GM18505 (cell line): ENCODE measurements around the gene SERPINE2.
A peak's percentile ranks its signal among the peaks of the same experiment; 100 is the strongest.

Experiments used
- ATAC-seq: cut with Tn5 transposase; IDR thresholded peaks from one replicate; pipeline ENCODE4 v1.9.1; 2021; ENCODE audit not compliant: unreplicated experiment
- POLR2A ChIP-seq: IDR thresholded peaks from 4 replicates; pipeline ENCODE4 v1.6.1; 2011; ENCODE audit warnings: borderline replicate concordance; ENCODE audit not compliant: insufficient read depth, insufficient read length; ENCODE audit errors: extremely low read depth

The SERPINE2 gene, protein sequence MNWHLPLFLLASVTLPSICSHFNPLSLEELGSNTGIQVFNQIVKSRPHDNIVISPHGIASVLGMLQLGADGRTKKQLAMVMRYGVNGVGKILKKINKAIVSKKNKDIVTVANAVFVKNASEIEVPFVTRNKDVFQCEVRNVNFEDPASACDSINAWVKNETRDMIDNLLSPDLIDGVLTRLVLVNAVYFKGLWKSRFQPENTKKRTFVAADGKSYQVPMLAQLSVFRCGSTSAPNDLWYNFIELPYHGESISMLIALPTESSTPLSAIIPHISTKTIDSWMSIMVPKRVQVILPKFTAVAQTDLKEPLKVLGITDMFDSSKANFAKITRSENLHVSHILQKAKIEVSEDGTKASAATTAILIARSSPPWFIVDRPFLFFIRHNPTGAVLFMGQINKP

DNA sequence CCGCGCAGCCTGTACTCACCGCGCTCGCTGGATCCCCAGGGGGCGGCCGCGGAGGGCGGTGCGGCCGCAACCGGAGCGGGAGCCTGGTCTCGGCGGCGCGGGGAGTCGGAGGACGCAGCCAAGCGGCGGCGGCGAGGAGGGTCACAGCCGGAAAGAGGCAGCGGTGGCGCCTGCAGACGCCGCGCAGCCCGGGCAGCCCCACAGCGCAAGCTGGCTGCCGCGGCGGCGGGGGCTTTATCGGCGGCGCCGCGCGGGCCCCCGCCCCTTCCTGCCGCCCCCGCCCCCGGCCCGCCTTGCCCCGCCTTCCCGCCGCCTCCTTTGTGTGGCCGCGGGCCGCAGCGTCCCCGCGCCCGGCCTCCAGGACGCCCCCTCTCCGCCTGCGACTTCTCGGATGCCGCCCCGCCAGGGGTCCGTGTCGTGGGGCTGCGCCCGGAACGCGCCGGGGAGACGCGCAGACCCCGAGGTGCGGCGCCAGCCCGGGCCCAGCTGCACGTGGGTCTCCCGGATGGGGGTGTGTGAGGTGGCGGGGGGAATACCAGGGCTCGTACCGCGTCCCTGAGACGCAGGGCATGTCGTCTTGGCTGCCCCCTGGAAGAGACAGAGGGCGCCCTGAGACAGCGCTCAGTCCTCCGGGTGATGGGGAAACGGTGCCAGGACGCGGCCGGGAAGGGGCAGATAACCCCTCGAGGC is at the start of gene SERPINE2:
Gene SERPINE2 (minus strand): TSS at position 207 of the 690 bp plus-strand sequence. CDS start 37,386 bp downstream, outside the sequence.
- peak; percentile 49 for ATAC-seq
- no peak for TF ChIP-seq POLR2A

DNA sequence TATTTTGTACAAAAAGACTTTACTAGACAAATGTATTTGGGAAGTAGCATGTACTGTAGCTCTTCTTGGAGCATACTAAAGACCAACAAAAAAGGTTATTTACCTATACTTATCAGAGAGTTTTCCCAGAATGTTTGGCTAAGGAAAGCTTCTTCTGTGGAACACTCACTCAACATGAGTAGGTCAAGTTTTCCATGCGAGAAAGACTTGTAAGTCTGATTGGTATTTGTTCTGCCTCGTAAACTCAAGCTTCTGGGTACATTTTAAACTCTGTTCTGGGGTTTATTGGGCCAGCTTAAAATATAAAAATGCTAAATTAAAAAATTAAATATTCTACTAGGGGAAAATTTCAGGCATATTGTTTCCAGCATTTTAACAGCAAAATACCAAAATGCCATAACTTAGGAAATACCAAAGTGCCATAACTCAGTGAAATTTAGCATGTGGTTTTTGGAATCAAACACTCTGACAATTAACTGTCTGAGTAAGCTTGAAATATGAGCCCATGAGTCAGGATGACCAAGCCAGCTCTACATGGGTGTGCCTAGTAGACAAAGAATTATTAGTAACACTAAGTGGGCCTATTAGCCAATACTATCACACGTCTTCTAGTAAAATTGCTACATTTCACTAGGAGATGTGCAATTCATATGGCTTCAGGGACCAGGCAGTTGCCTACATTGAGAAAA is 47.3 kb upstream of the SERPINE2 start:
- TF ChIP-seq POLR2A, result no peak
- no peak for ATAC-seq

DNA sequence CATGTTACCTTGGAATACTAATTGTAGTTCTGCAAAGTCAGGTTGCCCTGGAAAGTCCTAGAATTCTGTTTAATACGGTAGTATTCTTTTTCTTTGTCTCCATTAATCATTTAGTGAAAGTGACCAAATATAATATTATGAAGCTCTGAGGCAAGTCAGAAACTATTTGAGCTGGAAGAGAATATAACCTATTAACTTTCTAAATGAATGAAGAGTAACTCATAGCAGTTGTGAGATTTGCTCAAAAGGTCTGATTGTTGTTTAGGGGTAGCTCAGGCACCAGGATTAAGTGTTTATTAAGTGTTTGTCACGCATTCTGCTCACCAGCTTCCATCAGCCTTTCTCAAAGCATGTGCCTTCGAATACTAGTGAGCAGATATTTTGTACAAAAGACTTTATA is 46.7 kb upstream of the SERPINE2 start:
- ATAC-seq, result no peak

DNA sequence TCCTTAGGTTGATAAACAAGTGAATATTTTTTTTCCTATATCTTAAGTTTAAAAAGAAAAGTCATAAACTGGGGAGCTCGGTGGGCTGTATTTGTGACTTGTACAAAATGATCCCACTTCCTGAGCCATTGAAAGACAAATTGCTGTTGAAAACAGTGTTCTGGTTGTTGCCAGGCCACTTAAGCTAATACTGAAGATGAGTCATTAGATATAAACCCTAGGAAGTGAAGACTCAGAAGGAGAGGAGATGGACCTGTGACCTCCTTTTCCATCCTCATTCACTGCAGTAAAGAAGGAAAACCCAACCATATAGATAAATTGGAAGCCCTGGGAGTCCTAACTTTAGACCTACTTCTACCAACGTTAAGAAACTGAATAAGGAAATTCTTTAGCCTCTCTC is 46.2 kb upstream of the SERPINE2 start:
- no peak for TF ChIP-seq POLR2A
- no peak for ATAC-seq

More for the DNA sequence above, 46.7 kb upstream of the SERPINE2 start:
- TF ChIP-seq POLR2A, result no peak

DNA sequence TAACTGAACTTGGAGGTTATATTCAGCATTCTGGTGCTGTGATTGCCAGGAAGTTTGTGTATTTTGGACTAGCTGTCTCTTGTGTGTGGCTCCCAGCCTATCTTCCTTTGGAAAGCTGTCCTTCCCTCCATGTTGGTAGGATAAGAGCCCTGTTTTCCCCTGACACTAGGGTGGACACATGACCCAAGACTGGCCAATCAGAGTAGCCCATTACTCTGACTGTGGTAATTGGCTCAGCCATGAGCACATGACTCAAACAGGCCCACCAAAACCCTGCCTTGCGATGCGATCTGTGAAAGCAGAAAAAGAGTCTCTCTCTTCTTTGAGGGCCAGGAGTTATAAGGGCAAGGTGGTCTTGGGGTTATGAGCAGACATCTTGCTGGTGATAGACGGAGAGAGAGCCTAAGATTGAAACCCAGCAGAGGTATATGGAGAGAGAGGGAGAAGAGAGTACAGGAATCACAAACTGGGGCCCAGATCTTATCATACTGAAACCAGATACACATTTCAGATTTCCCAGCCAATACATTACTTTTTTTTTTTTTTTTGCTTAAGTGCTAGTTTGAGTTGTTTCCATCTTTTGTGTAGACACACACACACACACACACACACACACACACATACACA is 45.3 kb upstream of the SERPINE2 start:
- TF ChIP-seq POLR2A, result no peak

DNA sequence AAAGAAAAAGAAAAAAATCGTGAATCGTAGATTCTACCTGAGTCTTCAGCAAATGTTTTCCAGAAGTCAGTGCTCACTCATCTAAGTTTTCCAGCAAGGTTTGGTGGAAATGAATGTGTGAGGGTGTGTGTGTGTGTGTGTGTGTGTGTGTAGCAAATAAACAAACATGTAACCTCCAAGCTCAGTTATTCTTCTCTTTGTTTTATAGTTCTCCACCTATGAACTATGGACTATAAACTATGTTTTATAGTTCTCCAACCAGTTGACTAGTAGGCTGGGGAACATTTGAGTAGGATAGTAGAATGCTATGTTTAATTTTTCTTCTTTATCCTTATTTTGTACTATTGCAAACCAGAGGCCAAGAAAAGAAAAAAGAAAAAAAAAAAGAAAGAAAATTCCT is 44.6 kb upstream of the SERPINE2 start:
- ATAC-seq, result no peak
- no peak for TF ChIP-seq POLR2A

More for the DNA sequence above, 45.3 kb upstream of the SERPINE2 start:
- ATAC-seq, result no peak

DNA sequence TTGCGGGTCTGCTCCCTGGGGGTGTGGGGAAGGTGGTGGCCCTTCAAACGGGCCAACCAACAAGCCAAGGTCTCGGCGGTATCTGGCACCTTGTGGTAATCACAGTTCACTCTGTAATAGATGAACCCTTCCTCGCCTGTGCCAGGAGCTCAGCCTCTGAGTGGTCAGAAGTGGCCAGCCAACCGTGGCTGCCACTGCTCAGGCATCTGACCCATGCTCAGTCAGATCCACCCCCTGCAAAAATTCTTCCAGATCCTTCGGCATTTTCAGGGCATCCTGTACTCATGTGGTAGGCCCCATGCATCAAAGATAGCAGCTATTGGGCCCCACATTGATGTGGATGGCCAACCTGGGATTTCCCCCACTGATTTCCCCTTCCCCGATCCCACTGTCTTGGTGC is 39.6 kb upstream of the SERPINE2 start:
- no peak for TF ChIP-seq POLR2A
- no peak for ATAC-seq

DNA sequence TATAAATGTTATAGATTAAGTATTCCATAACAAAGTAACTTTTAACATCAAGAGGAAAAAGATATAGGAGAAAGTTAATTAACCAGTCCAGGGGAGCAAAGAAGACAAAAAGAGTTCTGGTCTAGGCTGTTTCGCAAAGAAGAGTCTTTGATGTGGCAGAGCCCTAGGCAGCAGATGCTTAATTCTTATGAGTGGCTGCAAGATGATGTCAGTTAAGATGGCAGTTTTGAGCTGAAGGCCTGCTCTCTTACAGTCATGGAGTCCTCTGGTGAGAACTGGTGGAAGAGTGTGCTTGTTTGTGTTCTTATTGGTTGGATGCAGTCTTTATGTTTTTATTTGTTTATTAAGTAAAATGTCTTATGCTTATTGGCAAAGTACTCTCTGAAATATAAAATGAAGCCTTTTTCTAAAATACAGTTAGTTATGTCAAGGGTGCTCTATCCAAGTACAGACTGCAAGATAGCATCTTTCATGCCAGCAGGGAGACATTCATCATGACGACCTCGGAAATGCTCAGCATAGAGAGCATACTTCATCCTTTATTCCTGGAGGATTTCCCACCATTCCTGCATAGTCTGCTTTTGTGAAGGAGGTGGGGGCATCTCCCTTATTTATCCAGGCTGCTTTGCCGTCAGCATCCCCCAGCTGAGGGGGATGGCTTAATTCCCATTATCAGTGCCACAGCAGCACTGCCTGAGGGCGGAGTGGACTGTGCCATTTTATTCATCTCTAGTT is 38.9 kb upstream of the SERPINE2 start:
- TF ChIP-seq POLR2A, result no peak

DNA sequence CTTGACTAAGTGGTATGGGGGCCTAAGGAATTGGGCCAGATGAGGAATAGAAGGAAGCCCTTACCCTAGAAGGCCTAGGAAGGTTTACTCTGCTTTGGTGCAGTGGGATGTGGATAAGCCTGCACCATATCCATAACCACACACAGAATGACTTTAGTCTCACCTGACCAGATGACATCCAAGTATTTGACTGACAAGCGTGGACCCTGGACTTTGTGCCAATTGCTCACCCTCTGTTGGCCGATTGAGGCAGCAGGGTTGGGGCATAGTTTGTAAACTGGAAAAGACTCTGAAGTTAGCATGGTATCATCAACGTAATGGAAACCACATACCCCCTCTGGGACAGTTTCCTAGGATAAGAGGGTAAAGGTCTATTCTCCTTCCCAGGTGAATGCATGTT is 36.5 kb upstream of the SERPINE2 start:
- no peak for TF ChIP-seq POLR2A
- ATAC-seq, result no peak

More for the DNA sequence above, 38.9 kb upstream of the SERPINE2 start:
- ATAC-seq, result no peak

DNA sequence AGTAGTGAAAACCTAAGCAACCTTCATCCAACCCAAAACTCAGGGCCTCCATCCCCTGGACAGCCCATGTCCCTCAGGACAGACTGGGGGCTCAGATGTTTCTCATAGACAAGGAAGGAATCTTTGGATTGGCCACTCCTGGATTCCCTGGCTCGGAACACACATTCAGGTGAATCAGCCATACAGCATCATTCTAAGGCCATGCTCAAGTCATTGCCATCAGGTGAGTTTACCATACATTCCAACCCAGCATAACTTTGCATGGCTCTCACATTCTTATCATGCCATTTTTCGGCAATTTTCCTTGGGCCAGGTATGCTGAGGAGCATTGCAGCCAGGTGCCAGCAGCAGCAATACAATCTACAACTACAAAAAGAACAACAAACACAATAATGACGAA is 34.6 kb upstream of the SERPINE2 start:
- no peak for ATAC-seq
- no peak for TF ChIP-seq POLR2A

DNA sequence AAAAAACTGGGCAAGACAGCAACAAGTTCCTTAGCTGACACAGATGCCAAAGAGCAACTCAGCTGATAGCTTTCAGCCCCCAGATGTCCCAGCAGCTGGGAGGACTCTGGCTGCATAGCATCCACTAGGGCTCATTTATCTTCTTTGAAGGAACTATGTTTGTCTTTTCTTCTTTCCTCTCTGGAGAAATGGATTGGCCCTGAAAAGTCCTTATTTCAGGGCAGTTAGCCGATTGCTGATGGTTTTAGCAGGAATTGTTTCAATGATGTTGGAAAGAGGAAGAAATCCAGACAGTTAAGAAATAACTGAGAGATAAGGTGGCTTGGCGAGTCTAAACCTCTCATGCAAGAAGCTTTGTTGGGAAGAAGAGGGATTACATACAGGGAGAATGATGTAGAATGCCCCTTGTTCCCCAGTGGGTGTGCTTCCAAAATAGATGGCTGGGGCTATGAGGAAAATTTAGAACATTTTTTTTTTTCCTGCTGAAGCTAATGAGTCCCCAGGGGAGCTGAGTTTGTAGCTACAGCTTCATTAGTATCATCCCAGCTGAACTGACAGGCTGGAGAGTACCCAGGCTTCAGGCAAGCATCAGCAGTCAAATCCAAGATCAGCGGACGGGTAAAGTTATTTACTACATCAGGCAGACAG is 33.6 kb upstream of the SERPINE2 start:
- ATAC-seq, result no peak
- TF ChIP-seq POLR2A, result no peak

DNA sequence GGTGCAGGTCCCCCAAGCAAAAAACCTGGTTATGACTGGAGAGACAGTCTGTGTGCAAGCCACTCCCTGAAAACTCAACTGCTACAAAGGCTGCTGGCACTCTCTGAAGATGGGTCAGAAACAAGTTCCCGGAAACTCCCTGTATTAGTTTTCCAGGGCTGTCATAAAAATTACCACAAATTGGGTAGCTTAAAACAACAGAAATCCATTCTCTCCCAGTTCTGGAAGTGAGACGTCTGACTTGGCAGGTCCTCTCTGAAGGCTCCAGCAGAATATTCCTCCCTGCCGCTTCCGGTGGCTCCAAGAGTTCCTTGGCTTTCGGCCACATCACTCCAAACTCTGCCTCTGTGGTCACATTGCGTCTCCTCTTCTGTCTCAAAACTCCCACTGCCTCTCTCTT is 30.1 kb upstream of the SERPINE2 start:
- TF ChIP-seq POLR2A, result no peak
- ATAC-seq, result no peak
